ENCODE results near the gene CDHR5.
"Not testable (repeated sequence)": the region's sequence is repeated elsewhere in the genome, so short reads cannot be mapped to it uniquely, and the experiment has no call there.

The CDHR5 gene

GRCh38 chr11:624705-625635 is at the start of gene CDHR5:
Gene CDHR5, minus strand, starts transcription at chr11:624955. Its CDS starts 53 bp downstream, at chr11:624902.
- DNase-seq = no peak

DNA sequence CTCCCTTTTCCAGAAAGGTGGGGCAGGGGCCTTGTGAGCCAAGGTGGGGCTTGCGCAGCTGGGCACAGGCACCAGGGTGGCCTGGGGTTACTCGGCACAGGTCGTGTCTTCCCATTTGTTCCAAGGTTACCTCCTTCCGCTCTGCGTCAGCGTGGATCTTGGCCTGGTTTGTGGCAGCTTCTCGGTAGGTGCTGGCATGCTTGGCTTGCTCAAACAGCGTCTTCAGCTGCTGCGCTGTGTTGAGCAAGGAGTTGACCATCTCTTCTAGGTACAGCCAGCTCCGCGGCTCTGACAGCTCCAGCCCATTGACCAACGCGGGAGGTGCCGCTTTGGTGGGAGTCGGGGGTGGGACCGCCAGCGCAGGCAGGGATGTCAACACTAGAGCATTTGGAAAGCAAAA is 49.7 kb upstream of the CDHR5 start:
- no peak for DNase-seq

DNA sequence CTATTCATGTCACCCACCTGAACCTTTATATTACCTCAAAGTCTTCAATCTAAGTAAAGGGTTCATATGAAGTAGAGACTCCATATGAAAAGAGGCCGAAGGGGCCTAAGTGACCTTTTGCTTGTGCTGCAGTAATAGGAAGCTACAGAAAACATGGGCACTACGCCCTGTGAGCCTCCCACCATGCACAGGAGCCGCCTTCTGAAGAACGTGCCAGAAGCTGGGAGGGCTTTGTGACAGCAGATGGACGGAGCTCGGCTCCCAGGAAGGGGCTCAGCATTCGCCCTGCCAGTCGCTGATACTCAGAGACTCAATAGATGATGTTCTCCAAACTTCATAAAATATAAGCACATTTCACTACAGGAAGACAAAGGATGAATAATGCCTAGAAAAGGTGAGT is 49.1 kb upstream of the CDHR5 start:
- no peak for DNase-seq

DNA sequence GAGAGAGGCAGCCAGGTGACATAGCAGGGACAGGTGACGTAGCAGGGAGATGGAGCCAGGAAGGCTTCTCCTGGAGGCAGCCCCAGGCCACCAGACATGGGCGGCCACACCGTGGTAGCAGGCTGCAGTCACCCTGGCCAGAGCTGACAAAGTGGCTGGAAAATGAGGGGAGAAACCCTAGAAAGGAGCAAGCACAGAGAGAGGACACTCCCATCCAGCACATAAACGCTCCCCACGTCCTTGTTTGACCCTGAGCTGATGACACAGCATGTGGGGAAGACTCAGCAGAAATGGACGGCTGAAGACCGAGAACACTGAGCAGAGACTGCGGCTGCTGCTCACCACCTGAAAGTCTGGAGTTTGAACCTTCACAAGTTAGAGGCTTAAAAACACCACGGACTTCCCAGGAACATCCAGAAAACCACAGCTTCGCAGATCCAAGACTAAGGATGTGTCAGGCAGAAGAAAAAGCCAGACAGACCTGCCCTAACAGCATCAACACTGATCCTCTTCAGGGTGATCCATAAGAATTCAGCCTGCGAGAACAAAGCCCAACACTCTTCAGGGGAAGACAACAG is 41.0 kb upstream of the CDHR5 start:
- no peak for DNase-seq

- DNase-seq = no peak
Observed at GRCh38 chr11:665062-665703, 40.4 kb upstream of the CDHR5 start.

GRCh38 chr11:662689-663274 is 38.0 kb upstream of the CDHR5 start:
- peak; percentile 28 for DNase-seq

DNA sequence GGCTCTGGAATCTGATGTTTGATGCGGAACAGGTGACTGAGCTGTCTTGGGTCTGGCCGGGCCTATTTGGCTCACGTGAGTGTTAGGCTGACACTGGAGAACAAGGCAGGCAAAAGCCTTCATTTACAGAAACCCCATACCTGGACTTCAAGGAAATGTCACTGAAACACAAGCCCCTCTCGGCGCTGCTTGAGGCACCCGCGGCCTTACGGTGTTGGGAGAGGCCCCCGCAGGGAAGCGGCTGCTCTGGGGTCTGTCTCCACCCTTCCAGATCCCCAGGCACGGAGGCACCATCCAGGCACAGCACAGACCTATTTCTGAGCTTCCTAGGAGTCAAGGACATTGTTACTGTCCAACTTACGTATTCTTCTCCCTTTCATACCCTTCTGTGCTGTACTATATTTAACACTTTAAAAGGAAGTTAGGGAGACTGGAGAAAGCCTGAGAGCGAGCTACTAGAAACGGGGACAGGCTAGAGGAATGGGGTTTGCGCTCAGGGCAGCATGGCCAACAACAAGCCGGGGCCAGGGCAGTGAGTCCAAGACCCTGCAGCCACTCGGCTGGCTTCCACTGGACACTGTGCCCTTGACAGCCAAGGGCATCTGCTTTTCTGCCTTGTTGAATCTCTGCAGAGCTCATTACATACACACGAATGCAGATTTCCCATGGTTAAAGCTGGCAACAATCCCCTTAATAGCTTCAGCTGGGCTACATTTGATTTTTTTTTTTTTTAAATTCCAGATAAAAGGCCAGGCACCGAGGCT is 36.1 kb upstream of the CDHR5 start:
- DNase-seq = no peak

DNA sequence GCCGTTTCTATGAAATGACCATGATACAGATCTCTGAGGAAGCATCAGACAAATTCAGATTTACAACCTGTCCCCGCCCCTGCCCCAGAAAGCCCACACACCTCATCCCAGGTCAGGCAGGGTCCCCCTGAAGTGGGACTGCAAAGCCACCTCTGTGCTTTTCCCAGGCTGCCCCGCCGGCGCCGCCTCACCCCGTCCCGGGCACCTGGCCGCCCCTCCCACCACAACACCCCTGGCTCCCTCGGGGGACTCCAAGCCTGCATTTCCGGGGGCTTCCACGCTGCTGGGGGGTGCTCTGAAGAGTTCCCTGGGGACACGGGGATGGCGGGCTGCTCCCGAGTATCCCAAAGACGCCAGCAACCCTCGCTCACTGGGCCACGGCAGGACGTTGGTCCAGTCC is 35.5 kb upstream of the CDHR5 start:
- DNase-seq = no peak

- no peak for DNase-seq
Observed at GRCh38 chr11:659532-660085, 34.9 kb upstream of the CDHR5 start.

- DNase-seq = no peak
Observed at GRCh38 chr11:657691-658126, 33.0 kb upstream of the CDHR5 start.

GRCh38 chr11:656866-657265 is 32.1 kb upstream of the CDHR5 start:
- DNase-seq = no peak

DNA sequence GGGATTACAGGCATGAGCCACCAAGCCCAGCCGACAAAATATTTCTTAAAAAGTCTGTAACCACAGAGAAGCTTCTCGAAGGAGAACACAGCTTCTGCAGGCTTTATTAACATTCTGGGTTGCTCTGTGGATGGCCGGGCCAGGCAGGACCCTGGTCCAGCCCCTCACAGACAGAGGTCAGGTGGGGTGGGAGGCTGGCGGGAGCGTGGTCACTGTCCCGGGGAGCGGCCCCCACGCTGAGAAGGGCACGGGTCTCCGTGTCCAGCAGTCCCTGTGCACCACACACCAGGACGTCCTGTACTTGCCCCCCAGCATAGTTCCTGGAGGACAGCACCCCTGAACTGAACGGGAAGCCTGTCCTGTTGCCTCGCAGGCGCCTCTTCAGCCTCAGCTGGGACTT is 31.7 kb upstream of the CDHR5 start:
- no peak for DNase-seq

DNA sequence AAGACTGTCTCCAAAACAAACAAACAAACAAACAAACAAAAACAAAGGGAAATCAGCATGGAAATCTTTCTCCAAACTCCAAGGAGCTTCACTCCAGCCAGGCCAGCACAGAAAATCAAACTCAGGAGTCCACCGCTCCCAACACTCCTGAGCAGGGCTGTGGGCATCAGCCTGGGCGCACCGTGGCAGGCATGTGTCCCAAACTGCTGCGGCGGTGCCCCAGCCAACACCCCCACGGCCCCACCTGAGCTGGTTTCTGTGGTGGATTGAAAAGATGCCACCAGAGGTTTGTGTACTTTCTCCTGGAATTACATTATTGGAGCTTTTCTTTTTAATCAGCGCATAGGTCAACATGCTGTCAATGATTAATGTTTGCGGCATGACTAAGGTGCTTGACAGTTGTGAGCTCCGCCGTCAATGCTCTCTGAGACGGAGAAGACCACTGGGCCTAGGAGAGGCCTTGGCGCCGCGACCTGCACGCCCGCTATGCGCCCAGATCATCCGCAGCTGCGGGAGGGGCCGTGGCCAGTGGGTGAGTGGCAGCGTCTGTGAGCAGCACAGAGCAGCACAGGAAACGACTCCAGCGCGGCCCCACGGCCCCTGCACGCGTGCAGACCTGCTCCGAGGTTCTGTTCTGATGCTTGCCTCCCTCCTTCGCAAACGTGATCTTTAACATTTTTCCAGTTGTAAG is 30.4 kb upstream of the CDHR5 start:
- DNase-seq = no peak

DNA sequence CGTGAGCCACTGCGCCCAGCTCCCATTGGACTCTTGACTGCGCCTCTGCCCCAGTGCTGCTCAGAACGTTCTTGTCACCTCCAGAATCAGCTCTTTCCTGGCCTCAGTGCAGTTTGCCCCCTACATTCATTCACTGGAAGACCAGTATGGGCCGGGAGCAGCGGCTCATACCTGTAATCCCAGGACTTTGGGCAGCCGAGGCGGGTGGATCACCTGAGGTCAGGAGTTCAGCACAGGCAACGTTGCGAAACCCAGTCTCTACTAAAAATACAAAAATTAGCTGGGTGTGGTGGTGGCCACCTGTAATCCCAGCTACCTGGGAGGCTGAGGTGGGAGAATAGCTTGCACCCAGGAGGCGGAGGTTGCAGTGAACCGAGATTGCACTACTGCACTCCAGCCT is 29.7 kb upstream of the CDHR5 start:
- DNase-seq = not testable (repeated sequence)

DNA sequence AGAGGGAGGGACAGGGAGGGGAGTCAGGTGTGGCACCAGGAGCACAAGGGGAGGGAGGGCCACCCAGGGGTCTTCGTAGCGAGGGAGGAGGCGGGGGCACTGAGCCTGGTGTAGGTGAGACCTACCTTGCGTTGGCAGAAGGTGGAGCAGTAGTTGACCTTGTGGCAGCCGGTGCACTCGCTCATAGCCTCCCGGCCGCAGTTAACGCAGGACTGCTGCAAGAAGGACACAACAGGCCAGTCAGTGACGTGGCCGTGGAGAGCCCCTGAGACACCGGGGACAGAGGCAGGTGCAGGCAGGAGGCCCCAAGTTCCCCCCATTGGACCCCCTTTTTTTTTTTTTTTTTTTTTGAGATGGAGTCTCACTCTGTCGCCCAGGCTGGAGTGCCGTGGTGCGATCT is 29.1 kb upstream of the CDHR5 start:
- no peak for DNase-seq

GRCh38 chr11:653136-653535 is 28.4 kb upstream of the CDHR5 start:
- not testable (repeated sequence) for DNase-seq

- no peak for DNase-seq
Observed at GRCh38 chr11:650482-650881, 25.7 kb upstream of the CDHR5 start.

DNA sequence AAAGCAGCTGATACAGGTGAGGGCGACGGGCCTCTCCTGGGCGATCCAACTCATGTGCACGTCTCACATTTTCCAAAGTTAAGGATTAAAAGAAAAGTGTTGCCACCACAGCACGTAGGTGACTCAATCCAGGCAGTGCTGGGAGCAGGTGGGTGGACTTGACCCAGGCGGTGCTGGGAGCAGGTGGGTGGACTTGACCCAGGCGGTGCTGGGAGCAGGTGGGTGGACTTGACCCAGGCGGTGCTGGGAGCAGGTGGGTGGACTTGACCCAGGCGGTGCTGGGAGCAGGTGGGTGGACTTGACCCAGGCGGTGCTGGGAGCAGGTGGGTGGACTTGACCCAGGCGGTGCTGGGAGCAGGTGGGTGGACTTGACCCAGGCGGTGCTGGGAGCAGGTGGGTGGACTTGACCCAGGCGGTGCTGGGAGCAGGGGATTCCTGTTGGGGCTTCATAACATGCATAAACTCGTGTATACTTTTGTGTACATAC is 23.0 kb upstream of the CDHR5 start:
- not testable (repeated sequence) for DNase-seq

- DNase-seq = no peak
Observed at GRCh38 chr11:646214-646613, 21.5 kb upstream of the CDHR5 start.

DNA sequence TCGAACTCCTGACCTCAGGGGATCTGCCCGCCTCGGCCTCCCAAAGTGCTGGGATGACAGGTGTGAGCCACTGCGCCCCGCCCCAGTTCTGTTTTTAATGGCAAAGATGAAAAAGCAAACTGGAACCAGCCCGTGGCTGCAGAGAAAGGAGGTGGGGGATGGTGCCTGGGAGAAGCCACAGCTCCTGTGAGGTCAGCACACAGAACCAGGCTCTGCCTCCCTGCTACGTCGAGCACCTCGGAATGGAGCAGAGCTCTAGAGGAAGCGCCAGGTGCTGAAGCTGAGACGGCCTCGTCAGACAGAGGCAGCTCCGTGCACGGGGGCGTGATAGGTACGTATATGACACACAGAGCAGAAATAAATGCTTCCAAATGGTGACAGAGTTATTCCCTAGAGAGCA is 20.8 kb upstream of the CDHR5 start:
- no peak for DNase-seq
